OCI-LY3 (cell line): ENCODE results near the gene TEAD1.

Experiments used
- H2AFZ ChIP-seq: fragments of 200-600, 300-600 bp; shearing (Covaris generic); 2 replicates; pipeline ENCODE4 v1.6.0; 2014; ENCODE audit warnings: antibody characterized with exemption, low read depth, low read length
- H3K27ac ChIP-seq: fragments of 200-600, 300-600 bp; sonication (generic); 2 replicates; pipeline ENCODE4 v1.5.1; 2014; ENCODE audit warnings: mild to moderate bottlenecking, low read length, moderate library complexity, mixed read lengths
- H3K27me3 ChIP-seq: fragments of 200-600, 300-600 bp; sonication (generic); 2 replicates; pipeline ENCODE4 v1.6.1; 2014; ENCODE audit warnings: low read depth, low read length, mixed read lengths
- H3K36me3 ChIP-seq: fragments of 200-600, 300-600 bp; sonication (generic); replicated peaks from 2 replicates; pipeline ENCODE3; 2014; ENCODE audit warnings: low read depth, low read length, mixed read lengths
- H3K4me1 ChIP-seq: fragments of 300-600, 200-600 bp; sonication (generic); 2 replicates; pipeline ENCODE4 v1.6.1; 2014; ENCODE audit warnings: low read length, mixed read lengths
- H3K4me2 ChIP-seq: fragments of 200-600, 300-600 bp; sonication (generic); 2 replicates; pipeline ENCODE4 v1.6.1; 2014; ENCODE audit warnings: low read length, mixed read lengths
- H3K4me3 ChIP-seq: fragments of 300-600, 200-600 bp; sonication (generic); 2 replicates; pipeline ENCODE4 v1.5.1; 2014; ENCODE audit warnings: antibody characterized with exemption, mild to moderate bottlenecking, low read length, moderate library complexity
- H3K79me2 ChIP-seq: fragments of 300-600, 200-600 bp; shearing (Covaris generic); 2 replicates; pipeline ENCODE4 v1.6.1; 2014; ENCODE audit warnings: mild to moderate bottlenecking, low read length, mixed read lengths
- H3K9ac ChIP-seq: fragments of 300-600, 200-600 bp; shearing (Covaris generic); 2 replicates; pipeline ENCODE4 v1.6.0; 2014; ENCODE audit warnings: mild to moderate bottlenecking, low read length, moderate library complexity
- H3K9me3 ChIP-seq: fragments of 200-600, 300-600 bp; shearing (Covaris generic); 2 replicates; pipeline ENCODE4 v1.6.1; 2014; ENCODE audit warnings: low read length, mixed read lengths; ENCODE audit not compliant: insufficient read depth
- H4K20me1 ChIP-seq: fragments of 200-600, 300-600 bp; sonication (generic); 2 replicates; pipeline ENCODE4 v1.6.1; 2016; ENCODE audit warnings: low read length, mixed read lengths; ENCODE audit not compliant: insufficient read depth
- CTCF ChIP-seq: fragments of 200-600, 300-600 bp; sonication (generic); IDR thresholded peaks from 2 replicates; pipeline ENCODE4 v1.5.1; 2014; ENCODE audit warnings: antibody characterized with exemption, low read length, low read depth
- EZH2phosphoT487 ChIP-seq: fragments of 200-600 bp; shearing (Covaris generic); IDR thresholded peaks from 2 replicates; pipeline ENCODE4 v1.6.1; 2018; ENCODE audit warnings: antibody characterized with exemption, mixed run types, low read depth

Gene TEAD1

GRCh38 chr11:12675951-12676711 lies 1.9 kb downstream of the TEAD1 start:
- H3K36me3 ChIP-seq = no peaks in the 10 kb centered on the region
- no peaks in the 10 kb centered on the region for H3K4me1 ChIP-seq
- no peaks in the 10 kb centered on the region for H3K9me3 ChIP-seq
- H4K20me1 ChIP-seq = no peaks in the 10 kb centered on the region
- H3K9ac ChIP-seq = no peak overlapping the region
- H3K4me3 ChIP-seq = no peak overlapping the region
- no peaks in the 10 kb centered on the region for H3K79me2 ChIP-seq
- no peak for TF ChIP-seq EZH2phosphoT487
- no peak for TF ChIP-seq CTCF
- no peak overlapping the region for H2AFZ ChIP-seq
- peaks cover 29% of the 10 kb centered on the region for H3K27me3 ChIP-seq
- no peak overlapping the region for H3K4me2 ChIP-seq
- H3K27ac ChIP-seq = no peak overlapping the region

GRCh38 chr11:12677131-12677530 lies 2.9 kb downstream of the TEAD1 start:
- Histone ChIP-seq H3K27ac (no peak overlapping the region), H3K9me3 (no peaks in the 10 kb centered on the region)

GRCh38 chr11:12678092-12678491 lies 3.9 kb downstream of the TEAD1 start:
- Histone ChIP-seq H3K4me1 (no peaks in the 10 kb centered on the region), H3K4me3 (no peak overlapping the region)

More at GRCh38 chr11:12677131-12677530, 2.9 kb downstream of the TEAD1 start:
- Histone ChIP-seq H3K9ac (no peak overlapping the region), H2AFZ (no peak overlapping the region), H3K27me3 (peaks cover 29% of the 10 kb centered on the region), H3K36me3 (no peaks in the 10 kb centered on the region), H3K79me2 (no peaks in the 10 kb centered on the region), H4K20me1 (no peaks in the 10 kb centered on the region), H3K4me2 (no peak overlapping the region), H3K4me3 (no peak overlapping the region), H3K4me1 (no peaks in the 10 kb centered on the region)
- TF ChIP-seq EZH2phosphoT487 (no peak), CTCF (no peak)

GRCh38 chr11:12678991-12679390 lies 4.8 kb downstream of the TEAD1 start:
- Histone ChIP-seq H3K9me3 (no peaks in the 10 kb centered on the region), H3K79me2 (no peaks in the 10 kb centered on the region), H3K4me3 (no peak overlapping the region), H3K4me1 (no peaks in the 10 kb centered on the region), H3K27me3 (peaks cover 29% of the 10 kb centered on the region), H3K9ac (no peak overlapping the region), H4K20me1 (no peaks in the 10 kb centered on the region), H3K4me2 (no peak overlapping the region), H3K36me3 (no peaks in the 10 kb centered on the region), H3K27ac (no peak overlapping the region), H2AFZ (no peak overlapping the region)
- TF ChIP-seq CTCF (no peak), EZH2phosphoT487 (no peak)

More at GRCh38 chr11:12678092-12678491, 3.9 kb downstream of the TEAD1 start:
- TF ChIP-seq EZH2phosphoT487 (no peak), CTCF (no peak)
- H3K9me3 ChIP-seq = no peaks in the 10 kb centered on the region
- no peak overlapping the region for H3K9ac ChIP-seq
- no peak overlapping the region for H3K27ac ChIP-seq
- H3K27me3 ChIP-seq = peaks cover 29% of the 10 kb centered on the region
- H3K79me2 ChIP-seq = no peaks in the 10 kb centered on the region
- H4K20me1 ChIP-seq = no peaks in the 10 kb centered on the region
- no peaks in the 10 kb centered on the region for H3K36me3 ChIP-seq
- H2AFZ ChIP-seq = no peak overlapping the region
- no peak overlapping the region for H3K4me2 ChIP-seq
